Measurements from ENCODE around the gene TMOD3. TPM values are rescaled to one million over a fixed set of nuclear protein-coding genes. Genes with fewer than 3 reads are reported as not detected.

The TMOD3 gene
- total RNA-seq, 1 donor from 2014 or later, result 37.4 TPM

GRCh38 chr15:51878446-51879386 is 49.3 kb downstream of the TMOD3 start:
- no peaks in the 10 kb centered on the region for H3K9me3 ChIP-seq (ENCODE audit: low read depth)
- no peak overlapping the region for H2AFZ ChIP-seq (replicated peaks)
- Mint-ChIP-seq H3K9me3 (no peaks in the 10 kb centered on the region), H3K4me1 (peaks cover 31% of the 10 kb centered on the region), H3K27me3 (ENCODE audit: insufficient read depth, low read depth) (no peaks in the 10 kb centered on the region), H3K4me3 (no peak overlapping the region), H3K27ac (peak overlapping the region; percentile 32), H3K36me3 (peaks cover 16% of the 10 kb centered on the region)
- no peaks in the 10 kb centered on the region for H3K4me1 ChIP-seq
- H3F3A ChIP-seq (ENCODE audit: low read depth), result no peaks in the 10 kb centered on the region
- no peaks in the 10 kb centered on the region for H4K20me1 ChIP-seq (ENCODE audit: low read depth)
- no peak overlapping the region for H3K27ac ChIP-seq
- no peaks in the 10 kb centered on the region for H3K79me2 ChIP-seq (ENCODE audit: low read depth)
- no peaks in the 10 kb centered on the region for H3K27me3 ChIP-seq
- H3K36me3 ChIP-seq, result no peaks in the 10 kb centered on the region
- no peak overlapping the region for H3K4me3 ChIP-seq
- H3K9ac ChIP-seq, result no peak overlapping the region
- H3K4me2 ChIP-seq, result no peak overlapping the region
- no peak for TF ChIP-seq CTCF (IDR thresholded peaks at IDR 0.05)
- TF ChIP-seq EZH2phosphoT487 (IDR thresholded peaks at IDR 0.05), result no peak
- TF ChIP-seq EZH2 (IDR thresholded peaks at IDR 0.05), result no peak
- DNase-seq (ENCODE audit: low spot score), result no peak

GRCh38 chr15:51879555-51879954 is 50.1 kb downstream of the TMOD3 start:
- Histone ChIP-seq H3K9me3 (ENCODE audit: low read depth) (no peaks in the 10 kb centered on the region), H3K4me1 (peaks cover 7% of the 10 kb centered on the region), H3F3A (ENCODE audit: low read depth) (no peaks in the 10 kb centered on the region), H3K79me2 (ENCODE audit: low read depth) (no peaks in the 10 kb centered on the region), H3K36me3 (no peaks in the 10 kb centered on the region), H3K4me2 (no peak overlapping the region), H3K4me3 (no peak overlapping the region), H4K20me1 (ENCODE audit: low read depth) (no peaks in the 10 kb centered on the region), H3K27ac (no peak overlapping the region), H2AFZ (replicated peaks) (no peak overlapping the region), H3K27me3 (no peaks in the 10 kb centered on the region), H3K9ac (no peak overlapping the region)
- H3K27ac Mint-ChIP-seq, result no peak overlapping the region
- peaks cover 16% of the 10 kb centered on the region for H3K36me3 Mint-ChIP-seq
- no peak overlapping the region for H3K4me3 Mint-ChIP-seq
- no peaks in the 10 kb centered on the region for H3K9me3 Mint-ChIP-seq
- peaks cover 35% of the 10 kb centered on the region for H3K4me1 Mint-ChIP-seq
- no peak for DNase-seq (ENCODE audit: low spot score)
- H3K27me3 Mint-ChIP-seq (ENCODE audit: insufficient read depth, low read depth), result no peaks in the 10 kb centered on the region
- TF ChIP-seq EZH2 (IDR thresholded peaks at IDR 0.05) (no peak), CTCF (IDR thresholded peaks at IDR 0.05) (no peak)

GRCh38 chr15:51883271-51883837 is 53.9 kb downstream of the TMOD3 start:
- Histone ChIP-seq H3K36me3 (no peaks in the 10 kb centered on the region), H4K20me1 (ENCODE audit: low read depth) (no peaks in the 10 kb centered on the region), H3K9ac (no peak overlapping the region), H3F3A (ENCODE audit: low read depth) (peaks cover 6% of the 10 kb centered on the region), H3K27me3 (no peaks in the 10 kb centered on the region), H3K9me3 (ENCODE audit: low read depth) (no peaks in the 10 kb centered on the region), H3K4me3 (no peak overlapping the region), H2AFZ (replicated peaks) (no peak overlapping the region), H3K4me2 (no peak overlapping the region), H3K79me2 (ENCODE audit: low read depth) (no peaks in the 10 kb centered on the region), H3K27ac (no peak overlapping the region), H3K4me1 (peaks cover 10% of the 10 kb centered on the region)
- peaks cover 20% of the 10 kb centered on the region for H3K36me3 Mint-ChIP-seq
- peaks cover 38% of the 10 kb centered on the region for H3K4me1 Mint-ChIP-seq
- no peak for TF ChIP-seq EZH2phosphoT487 (IDR thresholded peaks at IDR 0.05)
- TF ChIP-seq CTCF (IDR thresholded peaks at IDR 0.05), result no peak
- TF ChIP-seq EZH2 (IDR thresholded peaks at IDR 0.05), result no peak
- no peak for DNase-seq (ENCODE audit: low spot score)
- no peak overlapping the region for H3K27ac Mint-ChIP-seq
- H3K9me3 Mint-ChIP-seq, result peaks cover 11% of the 10 kb centered on the region
- H3K4me3 Mint-ChIP-seq, result no peak overlapping the region
- no peaks in the 10 kb centered on the region for H3K27me3 Mint-ChIP-seq (ENCODE audit: insufficient read depth, low read depth)

Measured in neural progenitor cell (in vitro differentiated cells).